Cardiac muscle cell (in vitro differentiated cells and primary cell): ENCODE measurements around the gene GAMT. TPM values are rescaled to one million over a fixed set of nuclear protein-coding genes. Genes with fewer than 3 reads are reported as not detected.
A peak's percentile ranks its signal among the peaks of the same experiment; 100 is the strongest.

Source experiments
- DNase-seq, 2 donors: peaks; one replicate each; pipeline versions ENCODE4 v3.0.0 to v3.0.0-alpha.2; 2010 to 2017; ENCODE audit warnings: low read depth in 1 of 2, low spot score in 1 of 2
- H3K27ac ChIP-seq: fragments of 200-600 bp; sonication (generic); 2 replicates; pipeline ENCODE4 v1.5.1; 2016
- H3K27me3 ChIP-seq: fragments of 200-600 bp; sonication (generic); 2 replicates; pipeline ENCODE4 v1.6.0; 2016; ENCODE audit warnings: control low read depth
- H3K36me3 ChIP-seq: fragments of 200-600 bp; sonication (generic); 2 replicates; pipeline ENCODE4 v1.5.1; 2016; ENCODE audit warnings: control low read depth
- H3K4me1 ChIP-seq: fragments of 200-600 bp; sonication (generic); 2 replicates; pipeline ENCODE4 v1.8.1; 2017; ENCODE audit warnings: low read depth, mild to moderate bottlenecking, mixed run types
- H3K4me3 ChIP-seq: fragments of 200-600 bp; sonication (generic); 2 replicates; pipeline ENCODE4 v1.5.1; 2016; ENCODE audit warnings: mild to moderate bottlenecking
- H3K9me3 ChIP-seq: fragments of 200-600 bp; sonication (generic); 2 replicates; pipeline ENCODE4 v1.5.1; 2017; ENCODE audit warnings: low read depth, mild to moderate bottlenecking, control low read depth
- CTCF ChIP-seq: IDR thresholded peaks from 2 replicates; pipeline ENCODE4 v1.5.1; 2012; ENCODE audit warnings: low read depth, mild to moderate bottlenecking, low read length
- polyA plus RNA-seq: library from polyadenylated mRNA; unstranded; fragments of >200 nt; fragmentation: Nextera tagmentation; extraction: Ambion mirVana; gene quantifications from 2 replicates; pipeline ENCODE4 v1.2.1, GENCODE V29; 2016
- total RNA-seq: library from RNA; depleted of rRNA; stranded (reverse); fragments of >200 nt; gene quantifications from 2 replicates; pipeline ENCODE4 v1.2.3, GENCODE V29; 2016

GAMT gene
- total and polyA plus RNA-seq, 2 experiments from 2014 or later: 180 to 231 TPM

- Histone ChIP-seq H3K27ac (no peak overlapping the region), H3K9me3 (no peaks in the 10 kb centered on the region), H3K36me3 (peaks cover 8% of the 10 kb centered on the region), H3K4me3 (peak overlapping the region; percentile 100), H3K4me1 (peaks cover 16% of the 10 kb centered on the region), H3K27me3 (no peaks in the 10 kb centered on the region)
- peak in 1 of 2 donors; percentile 37 for DNase-seq
- no peak for TF ChIP-seq CTCF
Observed at GRCh38 chr19:1355568-1356507, 45.5 kb downstream of the GAMT start.

- no peaks in the 10 kb centered on the region for H3K27me3 ChIP-seq
- H3K36me3 ChIP-seq: peaks cover 5% of the 10 kb centered on the region
- H3K4me3 ChIP-seq: peak overlapping the region; percentile 100
- no peak for TF ChIP-seq CTCF
- H3K4me1 ChIP-seq: peaks cover 23% of the 10 kb centered on the region
- H3K9me3 ChIP-seq: no peaks in the 10 kb centered on the region
- no peak overlapping the region for H3K27ac ChIP-seq
- DNase-seq: no peak
Observed at GRCh38 chr19:1354970-1355567, 46.3 kb downstream of the GAMT start.

GRCh38 chr19:1353144-1353543, 48.2 kb downstream of the GAMT start:
- Histone ChIP-seq H3K4me3 (no peak overlapping the region), H3K27ac (no peak overlapping the region), H3K36me3 (no peaks in the 10 kb centered on the region), H3K4me1 (peaks cover 23% of the 10 kb centered on the region), H3K27me3 (no peaks in the 10 kb centered on the region), H3K9me3 (no peaks in the 10 kb centered on the region)
- no peak for TF ChIP-seq CTCF
- DNase-seq: no peak

- H3K27ac ChIP-seq: peak overlapping the region; percentile 83
- peak; percentile 30 to 55 for DNase-seq
Observed at GRCh38 chr19:1351381-1351851, 49.9 kb downstream of the GAMT start.

GRCh38 chr19:1350867-1351266, 50.5 kb downstream of the GAMT start:
- H3K27me3 ChIP-seq: no peaks in the 10 kb centered on the region
- H3K27ac ChIP-seq: peak overlapping the region; percentile 83
- no peaks in the 10 kb centered on the region for H3K36me3 ChIP-seq

More at GRCh38 chr19:1351381-1351851, 49.9 kb downstream of the GAMT start:
- TF ChIP-seq CTCF: no peak
- Histone ChIP-seq H3K27me3 (no peaks in the 10 kb centered on the region), H3K4me3 (no peak overlapping the region), H3K4me1 (peaks cover 23% of the 10 kb centered on the region), H3K9me3 (no peaks in the 10 kb centered on the region), H3K36me3 (no peaks in the 10 kb centered on the region)

More at GRCh38 chr19:1350867-1351266, 50.5 kb downstream of the GAMT start:
- no peak overlapping the region for H3K4me3 ChIP-seq
- TF ChIP-seq CTCF: no peak
- no peaks in the 10 kb centered on the region for H3K9me3 ChIP-seq
- peak in 1 of 2 donors; percentile 71 for DNase-seq
- peaks cover 21% of the 10 kb centered on the region for H3K4me1 ChIP-seq
